Parathyroid adenoma (tissue), 2 donors: ENCODE data around the gene LINC00305.

ENCODE experiments used
- H2AFZ ChIP-seq: fragments of 300-600 bp; sonication (generic); one replicate; pipeline ENCODE4 v1.7.0; 2017; ENCODE audit warnings: antibody characterized with exemption, mild to moderate bottlenecking
- H3K27ac ChIP-seq: fragments of 300-600 bp; sonication (generic); one replicate; pipeline ENCODE4 v1.7.0; 2017
- H3K27me3 ChIP-seq: fragments of 300-600 bp; sonication (generic); one replicate; pipeline ENCODE4 v1.7.0; 2017; ENCODE audit warnings: low read length; ENCODE audit not compliant: control insufficient read depth, insufficient read depth
- H3K36me3 ChIP-seq: fragments of 300-600 bp; sonication (generic); one replicate; pipeline ENCODE4 v1.7.0; 2017; ENCODE audit warnings: low read length; ENCODE audit not compliant: control insufficient read depth, insufficient read depth
- H3K4me1 ChIP-seq: fragments of 300-600 bp; sonication (generic); one replicate; pipeline ENCODE4 v1.7.0; 2017; ENCODE audit warnings: control low read depth
- H3K4me2 ChIP-seq: fragments of 300-600 bp; sonication (generic); one replicate; pipeline ENCODE4 v1.7.0; 2017; ENCODE audit warnings: low read length
- H3K4me3 ChIP-seq: fragments of 300-600 bp; sonication (generic); one replicate; pipeline ENCODE4 v1.7.0; 2017; ENCODE audit warnings: low read depth, low read length
- H3K79me2 ChIP-seq: fragments of 300-600 bp; sonication (generic); one replicate; pipeline ENCODE4 v1.7.0; 2017; ENCODE audit warnings: control low read depth
- H3K9ac ChIP-seq: fragments of 300-600 bp; sonication (generic); one replicate; pipeline ENCODE4 v1.7.0; 2017; ENCODE audit warnings: mild to moderate bottlenecking
- H3K9me3 ChIP-seq: fragments of 300-600 bp; sonication (generic); one replicate; pipeline ENCODE4 v1.7.0; 2017; ENCODE audit warnings: low read length; ENCODE audit not compliant: control insufficient read depth
- CTCF ChIP-seq: fragments of 300-600 bp; sonication (generic); IDR thresholded peaks from one replicate; pipeline ENCODE4 v1.7.0; 2017; ENCODE audit warnings: antibody characterized with exemption, mild to moderate bottlenecking
- donor health status: primary hyperparathyroidism.

The LINC00305 gene

GRCh38 chr18:64110692-64111480 lies 38.0 kb downstream of the LINC00305 start:
- no peak for TF ChIP-seq CTCF
- Histone ChIP-seq H3K9ac (no peak overlapping the region), H3K79me2 (no peaks in the 10 kb centered on the region), H3K27ac (no peak overlapping the region), H3K4me2 (no peak overlapping the region), H2AFZ (no peak overlapping the region), H3K27me3 (no peaks in the 10 kb centered on the region), H3K9me3 (no peaks in the 10 kb centered on the region), H3K4me1 (no peaks in the 10 kb centered on the region), H3K36me3 (no peaks in the 10 kb centered on the region), H3K4me3 (no peak overlapping the region)

- Histone ChIP-seq H3K9me3 (no peaks in the 10 kb centered on the region), H3K36me3 (no peaks in the 10 kb centered on the region), H3K27ac (no peak overlapping the region), H3K27me3 (no peaks in the 10 kb centered on the region), H3K4me2 (no peak overlapping the region), H3K4me3 (no peak overlapping the region), H3K9ac (no peak overlapping the region), H3K4me1 (no peaks in the 10 kb centered on the region), H3K79me2 (no peaks in the 10 kb centered on the region), H2AFZ (no peak overlapping the region)
- no peak for TF ChIP-seq CTCF
Observed at GRCh38 chr18:64103986-64104385, 44.9 kb downstream of the LINC00305 start.

GRCh38 chr18:64100116-64100922 lies 48.6 kb downstream of the LINC00305 start:
- Histone ChIP-seq H3K4me1 (no peaks in the 10 kb centered on the region), H3K4me3 (no peak overlapping the region), H2AFZ (no peak overlapping the region), H3K9me3 (no peaks in the 10 kb centered on the region), H3K9ac (no peak overlapping the region), H3K79me2 (no peaks in the 10 kb centered on the region), H3K4me2 (no peak overlapping the region), H3K36me3 (no peaks in the 10 kb centered on the region), H3K27me3 (no peaks in the 10 kb centered on the region), H3K27ac (no peak overlapping the region)
- no peak for TF ChIP-seq CTCF

GRCh38 chr18:64099244-64099643 lies 49.6 kb downstream of the LINC00305 start:
- no peak for TF ChIP-seq CTCF
- no peaks in the 10 kb centered on the region for H3K4me1 ChIP-seq
- no peaks in the 10 kb centered on the region for H3K9me3 ChIP-seq
- no peak overlapping the region for H3K4me3 ChIP-seq
- no peaks in the 10 kb centered on the region for H3K27me3 ChIP-seq
- no peaks in the 10 kb centered on the region for H3K79me2 ChIP-seq
- no peaks in the 10 kb centered on the region for H3K36me3 ChIP-seq
- no peak overlapping the region for H2AFZ ChIP-seq
- H3K9ac ChIP-seq, result no peak overlapping the region
- no peak overlapping the region for H3K27ac ChIP-seq
- no peak overlapping the region for H3K4me2 ChIP-seq
